ENCODE measurements around the gene SOX11. TPM values are rescaled to one million over a fixed set of nuclear protein-coding genes. Genes with fewer than 3 reads are reported as not detected.

The SOX11 gene
- not detected in 5 replicates for total RNA-seq (2022; extraction: Qiagen RNA extraction)

DNA sequence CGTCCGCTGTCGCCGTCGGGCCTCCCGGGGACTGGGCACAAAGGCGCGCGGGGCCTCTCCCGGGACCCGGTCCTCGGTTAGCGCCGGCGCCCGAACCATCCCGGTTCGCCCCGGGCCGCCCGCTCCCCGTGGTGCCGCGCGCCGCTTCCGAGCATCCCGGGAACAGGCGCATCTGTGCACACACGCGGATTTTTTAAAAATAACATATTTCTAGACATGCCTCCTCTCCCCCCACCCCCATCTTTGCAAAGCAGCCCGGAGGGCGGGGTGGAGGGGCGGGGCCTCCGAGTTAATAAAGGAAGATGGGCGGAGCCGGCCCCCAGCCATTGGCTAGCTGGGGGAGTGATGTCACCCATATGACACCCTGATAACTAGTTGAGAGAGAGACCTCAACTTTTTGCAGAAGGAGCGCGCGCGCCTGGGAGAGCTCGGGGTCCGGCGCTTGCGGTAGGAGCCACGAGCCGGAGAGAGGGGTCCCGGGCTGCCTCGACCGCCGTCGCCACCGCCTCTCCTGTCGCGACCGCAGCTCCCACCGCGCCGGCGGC is at the start of gene SOX11:
TSS of gene SOX11 (plus strand) at position 400 of the 545 bp plus-strand sequence. CDS start 338 bp downstream, outside the sequence.

Data from A549 treated with Mapracorat at 1 μM for 4 hours (cell line).